NCI-H446 (cell line): Measurements from ENCODE around the gene UTP18.
"Not testable (repeated sequence)": the region's sequence is repeated elsewhere in the genome, so short reads cannot be mapped to it uniquely, and the experiment has no call there.

Source experiments
- DNase-seq, 2 experiments: peaks; one replicate each; lab custom pipeline; 2025; lab: John Stamatoyannopoulos, UW

Gene UTP18

GRCh38 chr17:51330861-51331503 is 70.6 kb downstream of the UTP18 start:
- DNase-seq, result not testable (repeated sequence)

GRCh38 chr17:51335006-51335590 is 74.8 kb downstream of the UTP18 start:
- no peak for DNase-seq

GRCh38 chr17:51335883-51336822 is 75.8 kb downstream of the UTP18 start:
- no peak for DNase-seq

GRCh38 chr17:51341457-51341856 is 81.1 kb downstream of the UTP18 start:
- no peak for DNase-seq

GRCh38 chr17:51342257-51342656 is 81.9 kb downstream of the UTP18 start:
- no peak for DNase-seq

GRCh38 chr17:51344532-51344931 is 84.2 kb downstream of the UTP18 start:
- no peak for DNase-seq

- no peak for DNase-seq
Observed at GRCh38 chr17:51346218-51346982, 86.1 kb downstream of the UTP18 start.
